Glutamatergic neuron (in vitro differentiated cells): ENCODE data around the gene RGL1. TPM values are rescaled to one million over a fixed set of nuclear protein-coding genes. Genes with fewer than 3 reads are reported as not detected.

Experiments used
- DNase-seq: peaks from one replicate; pipeline ENCODE4 v3.0.0; 2022
- H3K27ac Mint-ChIP-seq: one replicate; pipeline ENCODE4 v1.8.0; 2020; ENCODE audit warnings: mild to moderate bottlenecking, mixed read lengths, inconsistent platforms; ENCODE audit not compliant: unreplicated experiment
- H3K27me3 Mint-ChIP-seq: one replicate; pipeline ENCODE4 v1.8.0; 2020; ENCODE audit warnings: mild to moderate bottlenecking, moderate library complexity, mixed read lengths, inconsistent platforms; ENCODE audit not compliant: unreplicated experiment
- H3K36me3 Mint-ChIP-seq: one replicate; pipeline ENCODE4 v1.8.0; 2020; ENCODE audit warnings: mild to moderate bottlenecking, mixed read lengths, inconsistent platforms; ENCODE audit not compliant: unreplicated experiment
- H3K4me1 Mint-ChIP-seq: one replicate; pipeline ENCODE4 v1.8.0; 2020; ENCODE audit warnings: mild to moderate bottlenecking, low read depth, mixed read lengths, inconsistent platforms; ENCODE audit not compliant: unreplicated experiment
- H3K4me3 Mint-ChIP-seq: one replicate; pipeline ENCODE4 v1.8.0; 2020; ENCODE audit warnings: mild to moderate bottlenecking, mixed read lengths, inconsistent platforms; ENCODE audit not compliant: unreplicated experiment
- H3K9me3 Mint-ChIP-seq: one replicate; pipeline ENCODE4 v1.8.0; 2020; ENCODE audit warnings: mild to moderate bottlenecking, moderate library complexity, mixed read lengths, inconsistent platforms; ENCODE audit not compliant: unreplicated experiment
- total RNA-seq: library from RNA; stranded (reverse); fragmentation: NEBNext Ultra II Directional; extraction: Animal tissue kit (Norgen Biotek cat#: 25700); gene quantifications from one replicate; pipeline ENCODE4 v1.2.1, GENCODE V29; 2021; ENCODE audit not compliant: unreplicated experiment
- TF ChIP-seq, protein P1 (sequence below): fragments of 200-600 bp; sonication (generic); IDR thresholded peaks from one replicate; pipeline ENCODE4 v1.5.0; 2021; ENCODE audit not compliant: partially characterized antibody, unreplicated experiment

RGL1 gene
- total RNA-seq, 1 donor from 2014 or later = 4.9 TPM

DNA sequence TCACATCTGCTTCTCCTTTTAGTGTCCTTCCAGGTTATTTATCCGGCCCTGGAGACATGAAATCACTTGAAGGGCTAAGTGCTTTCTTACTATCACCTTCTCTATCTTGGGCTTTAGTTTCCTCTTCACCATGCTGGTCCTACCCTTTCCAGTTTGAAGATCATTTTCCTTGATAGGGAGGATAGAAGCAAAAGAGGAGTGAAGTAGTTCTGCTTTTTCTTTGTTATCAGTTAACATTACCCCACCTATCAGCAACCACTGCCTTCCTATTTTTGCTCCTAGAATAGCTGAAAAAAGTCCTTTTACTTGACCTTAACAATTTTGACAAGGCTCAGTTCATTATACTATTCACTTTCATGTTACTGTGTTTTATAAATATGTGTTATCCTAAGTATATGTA is 19.4 kb downstream of the RGL1 start:
- Mint-ChIP-seq H3K4me3 (no peak overlapping the region), H3K36me3 (no peaks in the 10 kb centered on the region), H3K27me3 (peaks cover 2% of the 10 kb centered on the region)

GRCh38 chr1:183827801-183828200 is 22.9 kb downstream of the RGL1 start:
- peaks cover 2% of the 10 kb centered on the region for H3K27me3 Mint-ChIP-seq
- no peak overlapping the region for H3K4me3 Mint-ChIP-seq
- TF ChIP-seq, protein P1, sequence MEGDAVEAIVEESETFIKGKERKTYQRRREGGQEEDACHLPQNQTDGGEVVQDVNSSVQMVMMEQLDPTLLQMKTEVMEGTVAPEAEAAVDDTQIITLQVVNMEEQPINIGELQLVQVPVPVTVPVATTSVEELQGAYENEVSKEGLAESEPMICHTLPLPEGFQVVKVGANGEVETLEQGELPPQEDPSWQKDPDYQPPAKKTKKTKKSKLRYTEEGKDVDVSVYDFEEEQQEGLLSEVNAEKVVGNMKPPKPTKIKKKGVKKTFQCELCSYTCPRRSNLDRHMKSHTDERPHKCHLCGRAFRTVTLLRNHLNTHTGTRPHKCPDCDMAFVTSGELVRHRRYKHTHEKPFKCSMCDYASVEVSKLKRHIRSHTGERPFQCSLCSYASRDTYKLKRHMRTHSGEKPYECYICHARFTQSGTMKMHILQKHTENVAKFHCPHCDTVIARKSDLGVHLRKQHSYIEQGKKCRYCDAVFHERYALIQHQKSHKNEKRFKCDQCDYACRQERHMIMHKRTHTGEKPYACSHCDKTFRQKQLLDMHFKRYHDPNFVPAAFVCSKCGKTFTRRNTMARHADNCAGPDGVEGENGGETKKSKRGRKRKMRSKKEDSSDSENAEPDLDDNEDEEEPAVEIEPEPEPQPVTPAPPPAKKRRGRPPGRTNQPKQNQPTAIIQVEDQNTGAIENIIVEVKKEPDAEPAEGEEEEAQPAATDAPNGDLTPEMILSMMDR = no peak
- H3K9me3 Mint-ChIP-seq = no peaks in the 10 kb centered on the region
- no peaks in the 10 kb centered on the region for H3K4me1 Mint-ChIP-seq
- no peak for DNase-seq
- no peaks in the 10 kb centered on the region for H3K36me3 Mint-ChIP-seq
- H3K27ac Mint-ChIP-seq = no peak overlapping the region

More for the DNA sequence above, 19.4 kb downstream of the RGL1 start:
- Mint-ChIP-seq H3K4me1 (no peaks in the 10 kb centered on the region), H3K27ac (no peak overlapping the region), H3K9me3 (no peaks in the 10 kb centered on the region)
- no peak for DNase-seq
- TF ChIP-seq, protein P1 = no peak

- no peak for DNase-seq
- Mint-ChIP-seq H3K27ac (no peak overlapping the region), H3K36me3 (no peaks in the 10 kb centered on the region), H3K4me3 (no peak overlapping the region), H3K27me3 (peaks cover 2% of the 10 kb centered on the region), H3K9me3 (no peaks in the 10 kb centered on the region), H3K4me1 (no peaks in the 10 kb centered on the region)
- TF ChIP-seq, protein P1 = no peak
These were observed 25.5 kb downstream of the RGL1 start for GRCh38 chr1:183830389-183830788.

GRCh38 chr1:183831311-183831710 is 26.4 kb downstream of the RGL1 start:
- Mint-ChIP-seq H3K4me3 (no peak overlapping the region), H3K27me3 (peaks cover 2% of the 10 kb centered on the region), H3K4me1 (no peaks in the 10 kb centered on the region), H3K36me3 (no peaks in the 10 kb centered on the region), H3K27ac (no peak overlapping the region), H3K9me3 (no peaks in the 10 kb centered on the region)
- TF ChIP-seq, protein P1 = no peak
- DNase-seq = no peak

DNA sequence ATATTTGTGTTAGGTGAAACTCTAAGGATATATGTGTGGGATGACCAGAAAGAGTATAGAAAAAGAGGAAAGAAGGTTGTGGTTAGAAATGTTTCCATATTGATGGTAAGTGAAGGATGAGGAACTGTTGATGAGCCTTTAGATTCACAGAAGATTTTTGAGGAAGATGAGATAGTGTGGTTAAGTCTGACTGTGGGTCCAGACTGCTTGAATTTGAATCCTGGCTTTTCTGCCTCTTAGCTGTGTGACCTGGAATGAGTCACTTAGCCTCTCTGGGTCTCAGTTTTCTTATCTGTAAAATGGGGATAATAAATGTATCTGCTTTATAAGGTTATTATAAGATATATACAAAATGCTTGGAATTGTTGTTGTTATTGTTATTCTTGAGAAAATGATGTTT is 27.5 kb downstream of the RGL1 start:
- no peaks in the 10 kb centered on the region for H3K36me3 Mint-ChIP-seq
- H3K27me3 Mint-ChIP-seq = peaks cover 2% of the 10 kb centered on the region

More for the DNA sequence above, 27.5 kb downstream of the RGL1 start:
- Mint-ChIP-seq H3K9me3 (no peaks in the 10 kb centered on the region), H3K4me3 (no peak overlapping the region), H3K27ac (no peak overlapping the region), H3K4me1 (no peaks in the 10 kb centered on the region)
- TF ChIP-seq, protein P1 = no peak
- no peak for DNase-seq
